GM23248 (cell line): ENCODE results near the gene MMP2. TPM values are rescaled to one million over a fixed set of nuclear protein-coding genes. Genes with fewer than 3 reads are reported as not detected.
A peak's percentile ranks its signal among the peaks of the same experiment; 100 is the strongest.

Experiments
- DNase-seq: peaks from one replicate; pipeline ENCODE4 v3.0.0-alpha.2; 2015
- H2AFZ ChIP-seq: fragments of 200-600 bp; sonication (generic); 2 replicates; pipeline ENCODE4 v1.6.1; 2016; ENCODE audit warnings: antibody characterized with exemption
- H3F3A ChIP-seq: fragments of 200-600 bp; sonication (generic); 2 replicates; pipeline ENCODE4 v1.6.1; 2016; ENCODE audit warnings: mild to moderate bottlenecking, antibody characterized with exemption, mixed run types; ENCODE audit not compliant: insufficient read depth
- H3K27ac ChIP-seq: fragments of 200-600 bp; sonication (generic); 2 replicates; pipeline ENCODE4 v1.5.1; 2016; ENCODE audit warnings: mild to moderate bottlenecking
- H3K27me3 ChIP-seq: fragments of 200-600 bp; sonication (generic); replicated peaks from 2 replicates; pipeline ENCODE4 v1.6.1; 2016; ENCODE audit warnings: mild to moderate bottlenecking; ENCODE audit not compliant: insufficient read depth
- H3K36me3 ChIP-seq: fragments of 200-600 bp; sonication (generic); 2 replicates; pipeline ENCODE4 v1.6.1; 2016; ENCODE audit warnings: low read depth, mild to moderate bottlenecking
- H3K4me1 ChIP-seq: fragments of 200-600 bp; sonication (generic); 2 replicates; pipeline ENCODE4 v1.6.1; 2016; ENCODE audit warnings: mild to moderate bottlenecking; ENCODE audit not compliant: insufficient read depth
- H3K4me2 ChIP-seq: fragments of 200-600 bp; sonication (generic); one replicate; pipeline ENCODE4 v1.6.1; 2016; ENCODE audit warnings: mild to moderate bottlenecking; ENCODE audit not compliant: unreplicated experiment
- H3K4me3 ChIP-seq: fragments of 200-600 bp; sonication (generic); 2 replicates; pipeline ENCODE4 v1.5.1; 2016; ENCODE audit warnings: mild to moderate bottlenecking
- H3K79me2 ChIP-seq: fragments of 200-600 bp; sonication (generic); 2 replicates; pipeline ENCODE4 v1.6.1; 2016; ENCODE audit warnings: mild to moderate bottlenecking; ENCODE audit not compliant: insufficient read depth
- H3K9ac ChIP-seq: fragments of 200-600 bp; sonication (generic); 2 replicates; pipeline ENCODE4 v1.6.1; 2016; ENCODE audit warnings: mild to moderate bottlenecking
- H3K9me2 ChIP-seq: fragments of 200-600 bp; sonication (generic); 2 replicates; pipeline ENCODE4 v1.6.1; 2016; ENCODE audit warnings: mixed run types, mild to moderate bottlenecking, moderate library complexity; ENCODE audit not compliant: insufficient read depth
- H3K9me3 ChIP-seq: fragments of 200-600 bp; sonication (generic); one replicate; pipeline ENCODE4 v1.6.1; 2017; ENCODE audit warnings: low read depth
- H4K20me1 ChIP-seq: fragments of 200-600 bp; sonication (generic); 2 replicates; pipeline ENCODE4 v1.6.0; 2016; ENCODE audit not compliant: insufficient read depth
- EZH2 ChIP-seq: fragments of 200-600 bp; sonication (generic); IDR thresholded peaks from 2 replicates; pipeline ENCODE4 v1.6.1; 2018; ENCODE audit warnings: antibody characterized with exemption, mild to moderate bottlenecking; ENCODE audit not compliant: insufficient read depth, poor library complexity, severe bottlenecking
- EZH2phosphoT487 ChIP-seq: fragments of 200-600 bp; sonication (generic); IDR thresholded peaks from 2 replicates; pipeline ENCODE4 v1.6.1; 2018; ENCODE audit warnings: antibody characterized with exemption, moderate library complexity, mild to moderate bottlenecking, low read depth; ENCODE audit not compliant: insufficient read depth
- WGBS, 2 experiments: methylation state at CpG; one replicate each; pipeline ENCODE4 v1.1.6; 2015 to 2017; ENCODE audit warnings: low lambda C conversion rate in 2 of 2, low coverage in 1 of 2; ENCODE audit errors: missing lambda C conversion rate in 2 of 2; 5-methylcytosine and 5-hydroxymethylcytosine counted together
- in situ Hi-C: fragments of 300-500 bp; cut with MboI; formaldehyde crosslinking; loops from 2 replicates; pipeline ENCODE4 v1.15.0; 2020
- polyA plus RNA-seq: library from polyadenylated mRNA; unstranded; fragments of >200 nt; fragmentation: Nextera tagmentation; extraction: Ambion mirVana; gene quantifications from 2 replicates; pipeline ENCODE4 v1.2.1, GENCODE V29; 2016
- total RNA-seq: library from RNA; depleted of rRNA; stranded (reverse); fragments of >200 nt; shearing (Covaris generic); gene quantifications from 2 replicates; pipeline ENCODE4 v1.2.3, GENCODE V29; 2014; rRNA removed

MMP2 gene
- total and polyA plus RNA-seq, 2 experiments from 2014 or later = 1,299 to 1,484 TPM

GRCh38 chr16:55542459-55543082 is 63.6 kb downstream of the MMP2 start:
- no peak overlapping the region for H3K9ac ChIP-seq

GRCh38 chr16:55543472-55543871 is 64.5 kb downstream of the MMP2 start:
- no peak overlapping the region for H3K4me2 ChIP-seq
- no peaks in the 10 kb centered on the region for H3K9me2 ChIP-seq
- in situ Hi-C loops = loop anchor here (5.0 kb wide), 2 partner anchors 76 to 159 kb away; no protein-coding TSS in a partner anchor
- DNase-seq = peak; percentile 66
- no peak overlapping the region for H2AFZ ChIP-seq
- WGBS, 2 experiments = 4 to 10% methylated on average over 2 of the region's 2 CpGs
- H3K27ac ChIP-seq = no peak overlapping the region
- TF ChIP-seq EZH2phosphoT487 (no peak), EZH2 (no peak)
- H3K9ac ChIP-seq = no peak overlapping the region
- H3K79me2 ChIP-seq = no peaks in the 10 kb centered on the region
- no peak overlapping the region for H3K4me3 ChIP-seq
- peaks cover 17% of the 10 kb centered on the region; the same call in 1 of the 2 replicates for H3F3A ChIP-seq
- no peaks in the 10 kb centered on the region for H3K27me3 ChIP-seq
- H3K9me3 ChIP-seq = no peaks in the 10 kb centered on the region
- H4K20me1 ChIP-seq = no peaks in the 10 kb centered on the region
- H3K4me1 ChIP-seq = peaks cover 31% of the 10 kb centered on the region
- H3K36me3 ChIP-seq = no peaks in the 10 kb centered on the region

More at GRCh38 chr16:55542459-55543082, 63.6 kb downstream of the MMP2 start:
- H3K79me2 ChIP-seq = no peaks in the 10 kb centered on the region
- peaks cover 17% of the 10 kb centered on the region; the same call in 1 of the 2 replicates for H3F3A ChIP-seq
- no peaks in the 10 kb centered on the region for H3K9me3 ChIP-seq
- peak; percentile 87 for DNase-seq
- no peak overlapping the region for H3K4me3 ChIP-seq
- TF ChIP-seq EZH2phosphoT487 (no peak), EZH2 (no peak)
- no peaks in the 10 kb centered on the region for H3K36me3 ChIP-seq
- H4K20me1 ChIP-seq = no peaks in the 10 kb centered on the region
- in situ Hi-C loops = loop anchor here (5.0 kb wide), 2 partner anchors 75 to 160 kb away; no protein-coding TSS in a partner anchor
- no peak overlapping the region for H2AFZ ChIP-seq
- 80 to 84% methylated on average over 1 of the region's 1 CpG for WGBS, 2 experiments
- H3K27me3 ChIP-seq = no peaks in the 10 kb centered on the region
- peak overlapping the region; percentile 9 for H3K4me2 ChIP-seq
- H3K9me2 ChIP-seq = no peaks in the 10 kb centered on the region
- peak overlapping the region; percentile 42 for H3K27ac ChIP-seq
- peaks cover 33% of the 10 kb centered on the region for H3K4me1 ChIP-seq

- TF ChIP-seq EZH2 = no peak
- TF ChIP-seq EZH2phosphoT487 = peak; percentile 95
- Histone ChIP-seq H3K9ac (no peak overlapping the region), H3F3A (peaks cover 23% of the 10 kb centered on the region), H3K79me2 (no peaks in the 10 kb centered on the region), H3K9me2 (no peaks in the 10 kb centered on the region), H4K20me1 (no peaks in the 10 kb centered on the region), H2AFZ (no peak overlapping the region), H3K4me3 (no peak overlapping the region), H3K36me3 (no peaks in the 10 kb centered on the region; the same call in 1 of the 2 replicates), H3K4me2 (peak overlapping the region; percentile 39), H3K4me1 (peaks cover 39% of the 10 kb centered on the region), H3K27ac (peak overlapping the region; percentile 52), H3K27me3 (no peaks in the 10 kb centered on the region), H3K9me3 (no peaks in the 10 kb centered on the region)
- peak; percentile 86 for DNase-seq
- in situ Hi-C loops = no loop called here
Measured at GRCh38 chr16:55552621-55553020, 73.6 kb downstream of the MMP2 start.

- WGBS, 2 experiments = 57 to 58% methylated on average over 2 of the region's 2 CpGs
Measured at GRCh38 chr16:55555436-55555835, 76.4 kb downstream of the MMP2 start.

More at GRCh38 chr16:55555436-55555835, 76.4 kb downstream of the MMP2 start:
- Histone ChIP-seq H3K4me2 (no peak overlapping the region), H4K20me1 (no peaks in the 10 kb centered on the region), H3K4me1 (peaks cover 54% of the 10 kb centered on the region), H3K36me3 (no peaks in the 10 kb centered on the region), H3K4me3 (no peak overlapping the region), H3K9me3 (no peaks in the 10 kb centered on the region), H3K9ac (no peak overlapping the region), H3K79me2 (no peaks in the 10 kb centered on the region), H3K9me2 (no peaks in the 10 kb centered on the region), H3K27me3 (no peaks in the 10 kb centered on the region), H3K27ac (peak overlapping the region; percentile 37), H3F3A (peaks cover 47% of the 10 kb centered on the region), H2AFZ (no peak overlapping the region)
- TF ChIP-seq EZH2 (no peak), EZH2phosphoT487 (no peak)
- peak; percentile 77 for DNase-seq
- in situ Hi-C loops = no loop called here

Other genes with a start within 250 kb of the MMP2 start
- not detected in 2 replicates for gene IRX6, start 155.0 kb upstream of the MMP2 start, total RNA-seq
- gene IRX6, start 155.0 kb upstream of the MMP2 start, polyA plus RNA-seq = not detected in 2 replicates
- 12.4 and 27.4 TPM in 2 replicates for gene LPCAT2, start 29.9 kb downstream of the MMP2 start, total RNA-seq
- gene LPCAT2, start 29.9 kb downstream of the MMP2 start, polyA plus RNA-seq = 11.4 and 11.7 TPM in 2 replicates
- gene CAPNS2, start 87.5 kb downstream of the MMP2 start, total RNA-seq = not detected in 2 replicates
- 0.19 TPM in 1 of 2 replicates, not detected in the other for gene CAPNS2, start 87.5 kb downstream of the MMP2 start, polyA plus RNA-seq
- gene SLC6A2, start 176.8 kb downstream of the MMP2 start, total RNA-seq = not detected in 2 replicates
- not detected in 2 replicates for gene SLC6A2, start 176.8 kb downstream of the MMP2 start, polyA plus RNA-seq